Tibial nerve (tissue), 4 donors: ENCODE measurements around the gene AP1S3. TPM values are rescaled to one million over a fixed set of nuclear protein-coding genes. Genes with fewer than 3 reads are reported as not detected.

Experiments used
- DNase-seq, 2 donors: peaks; one replicate each; pipeline ENCODE4 v3.0.0-alpha.2; 2019; ENCODE audit warnings: low spot score in 2 of 2
- H3K27ac ChIP-seq, 4 donors: fragments of 200-600 bp; sonication (generic) in 3 of 4; one replicate each; pipeline ENCODE4 v1.5.1; 2017 to 2019; ENCODE audit warnings: mild to moderate bottlenecking in 1 of 4
- H3K27me3 ChIP-seq, 2 donors: fragments of 200-600 bp; sonication (generic) in 1 of 2; one replicate each; pipeline versions ENCODE4 v1.5.1 to v1.6.0; 2017 to 2019
- H3K36me3 ChIP-seq, 3 donors: fragments of 200-600 bp; sonication (generic); one replicate each; pipeline ENCODE4 v1.5.1; 2018 to 2019
- H3K4me1 ChIP-seq, 4 donors: fragments of 200-600 bp; sonication (generic) in 3 of 4; one replicate each; pipeline ENCODE4 v1.5.1; 2017 to 2019
- H3K4me3 ChIP-seq, 4 donors: fragments of 200-600 bp; sonication (generic) in 3 of 4; one replicate each; pipeline ENCODE4 v1.5.1; 2017 to 2019; ENCODE audit warnings: mild to moderate bottlenecking in 1 of 4, moderate library complexity in 1 of 4
- H3K9me3 ChIP-seq, 4 donors: fragments of 200-600 bp; sonication (generic) in 3 of 4; one replicate each; pipeline ENCODE4 v1.5.1; 2017 to 2019
- CTCF ChIP-seq, 5 experiments: fragments of 200-600 bp in 3 of 5; fragments of 450-650 bp in 2 of 5; sonication (generic) in 3 of 5; IDR thresholded peaks; one replicate each; pipeline ENCODE4 v1.5.1; 2016 to 2019; ENCODE audit warnings: antibody characterized with exemption in 5 of 5, mild to moderate bottlenecking in 3 of 5, moderate library complexity in 2 of 5
- EP300 ChIP-seq, 2 donors: sonication (generic); formaldehyde crosslinking; IDR thresholded peaks; one replicate each; pipeline ENCODE4 v1.6.1; 2017; ENCODE audit warnings: antibody characterized with exemption in 2 of 2, mild to moderate bottlenecking in 1 of 2
- POLR2A ChIP-seq, 2 donors: fragments of 450-650 bp; IDR thresholded peaks; one replicate each; pipeline ENCODE4 v1.6.1; 2017; ENCODE audit warnings: antibody characterized with exemption in 2 of 2, mild to moderate bottlenecking in 2 of 2, moderate library complexity in 2 of 2
- WGBS, 2 donors: methylation state at CpG; one replicate each; pipeline ENCODE4 v1.1.5; 2018; 5-methylcytosine and 5-hydroxymethylcytosine counted together
- total RNA-seq, 4 donors: library from RNA; depleted of rRNA; stranded (reverse); fragments of >200 nt; gene quantifications; one replicate each; pipeline ENCODE4 v1.1.0, GENCODE V29; 2016

Gene AP1S3
- total RNA-seq, 4 donors from 2014 or later, result 0.59 to 1.5 (median 1.0) TPM; not detected in 1

- Histone ChIP-seq H3K4me3 (no peak overlapping the region), H3K4me1 (no peaks in the 10 kb centered on the region), H3K27ac (no peak overlapping the region), H3K27me3 (no peaks in the 10 kb centered on the region), H3K36me3 (peaks cover 0 to 6% (median 0%) of the 10 kb centered on the region in 3 donors), H3K9me3 (no peaks in the 10 kb centered on the region)
- no peak for DNase-seq
- WGBS, 2 donors, result 93 to 96% methylated on average over 3 of the region's 3 CpGs
- TF ChIP-seq CTCF (IDR thresholded peaks at IDR 0.05) (no peak), POLR2A (IDR thresholded peaks at IDR 0.05) (no peak), EP300 (IDR thresholded peaks at IDR 0.05) (no peak)
Observed at GRCh38 chr2:223859070-223859469, 21.7 kb upstream of the AP1S3 start.

- H3K4me1 ChIP-seq, result no peaks in the 10 kb centered on the region
- TF ChIP-seq CTCF (IDR thresholded peaks at IDR 0.05) (no peak), POLR2A (IDR thresholded peaks at IDR 0.05) (no peak), EP300 (IDR thresholded peaks at IDR 0.05) (no peak)
- DNase-seq, result no peak
- H3K9me3 ChIP-seq, result no peaks in the 10 kb centered on the region
- no peaks in the 10 kb centered on the region for H3K27me3 ChIP-seq
- peaks cover 0 to 17% (median 0%) of the 10 kb centered on the region in 3 donors for H3K36me3 ChIP-seq
- H3K27ac ChIP-seq, result no peak overlapping the region
- 77 to 81% methylated on average over 5 of the region's 5 CpGs for WGBS, 2 donors
- H3K4me3 ChIP-seq, result no peak overlapping the region
Observed at GRCh38 chr2:223856584-223856983, 19.2 kb upstream of the AP1S3 start.

GRCh38 chr2:223856021-223856420 is 18.6 kb upstream of the AP1S3 start:
- 44 to 49% methylated on average over 2 of the region's 2 CpGs for WGBS, 2 donors
- TF ChIP-seq CTCF (IDR thresholded peaks at IDR 0.05) (no peak), POLR2A (IDR thresholded peaks at IDR 0.05) (no peak), EP300 (IDR thresholded peaks at IDR 0.05) (no peak)
- no peak overlapping the region for H3K4me3 ChIP-seq
- peaks cover 0 to 17% (median 0%) of the 10 kb centered on the region in 3 donors for H3K36me3 ChIP-seq
- H3K27ac ChIP-seq, result no peak overlapping the region
- H3K9me3 ChIP-seq, result no peaks in the 10 kb centered on the region
- DNase-seq, result no peak
- H3K4me1 ChIP-seq, result no peaks in the 10 kb centered on the region
- H3K27me3 ChIP-seq, result no peaks in the 10 kb centered on the region

GRCh38 chr2:223855426-223855825 is 18.0 kb upstream of the AP1S3 start:
- TF ChIP-seq EP300 (IDR thresholded peaks at IDR 0.05) (no peak), CTCF (IDR thresholded peaks at IDR 0.05) (no peak)
- H3K9me3 ChIP-seq, result no peaks in the 10 kb centered on the region

GRCh38 chr2:223854741-223855140 is 17.4 kb upstream of the AP1S3 start:
- 33 to 55% methylated on average over 2 of the region's 2 CpGs for WGBS, 2 donors
- peak overlapping the region in 2 of 4 donors; percentile 48 to 55 for H3K27ac ChIP-seq

More at GRCh38 chr2:223855426-223855825, 18.0 kb upstream of the AP1S3 start:
- Histone ChIP-seq H3K4me3 (no peak overlapping the region), H3K36me3 (peaks cover 0 to 18% (median 0%) of the 10 kb centered on the region in 3 donors), H3K27me3 (no peaks in the 10 kb centered on the region), H3K4me1 (no peaks in the 10 kb centered on the region), H3K27ac (peak overlapping the region in 2 of 4 donors; percentile 48 to 55)
- 53 to 54% methylated on average over 5 of the region's 5 CpGs for WGBS, 2 donors
- DNase-seq, result no peak

More at GRCh38 chr2:223854741-223855140, 17.4 kb upstream of the AP1S3 start:
- no peaks in the 10 kb centered on the region for H3K9me3 ChIP-seq
- H3K27me3 ChIP-seq, result no peaks in the 10 kb centered on the region
- no peak for DNase-seq
- H3K36me3 ChIP-seq, result peaks cover 0 to 23% (median 0%) of the 10 kb centered on the region in 3 donors
- no peaks in the 10 kb centered on the region for H3K4me1 ChIP-seq
- TF ChIP-seq CTCF (IDR thresholded peaks at IDR 0.05) (no peak), EP300 (IDR thresholded peaks at IDR 0.05) (no peak), POLR2A (IDR thresholded peaks at IDR 0.05) (no peak)
- no peak overlapping the region for H3K4me3 ChIP-seq
